HPDE6-E6E7 (cell line): Measurements from ENCODE around the gene FCF1.

ENCODE experiments used
- DNase-seq: peaks from one replicate; pipeline ENCODE4 v3.0.0; 2011; ENCODE audit warnings: missing footprints; ENCODE audit errors: extremely low spot score

The FCF1 gene

GRCh38 chr14:74712499-74713394 lies at the start of gene FCF1, which contains the start of gene AREL1:
FCF1 (plus strand) TSS chr14:74713144; CDS start chr14:74713198, 54 bp downstream.
AREL1 (minus strand) TSS chr14:74713080; CDS start chr14:74685615, 27,465 bp downstream.
- peak; percentile 83 for DNase-seq

- DNase-seq, result no peak
Measured at GRCh38 chr14:74663884-74664283, 49.1 kb upstream of the FCF1 start.

- DNase-seq, result no peak
Measured at GRCh38 chr14:74664717-74665116, 48.2 kb upstream of the FCF1 start.

- DNase-seq, result no peak
Measured at GRCh38 chr14:74667758-74668157, 45.2 kb upstream of the FCF1 start.

- DNase-seq, result no peak
Measured at GRCh38 chr14:74669256-74669655, 43.7 kb upstream of the FCF1 start.

- DNase-seq, result no peak
Measured at GRCh38 chr14:74669846-74670245, 43.1 kb upstream of the FCF1 start.

- DNase-seq, result no peak
Measured at GRCh38 chr14:74670726-74671411, 42.1 kb upstream of the FCF1 start.

GRCh38 chr14:74671789-74672188 lies 41.2 kb upstream of the FCF1 start:
- peak; percentile 49 for DNase-seq

GRCh38 chr14:74673768-74674167 lies 39.2 kb upstream of the FCF1 start:
- DNase-seq, result no peak

GRCh38 chr14:74675219-74675618 lies 37.7 kb upstream of the FCF1 start:
- DNase-seq, result no peak

- DNase-seq, result no peak
Measured at GRCh38 chr14:74682169-74682952, 30.6 kb upstream of the FCF1 start.

GRCh38 chr14:74683406-74683805 lies 29.5 kb upstream of the FCF1 start:
- DNase-seq, result no peak

- DNase-seq, result no peak
Measured at GRCh38 chr14:74684434-74684833, 28.5 kb upstream of the FCF1 start.

GRCh38 chr14:74685056-74685455 lies 27.9 kb upstream of the FCF1 start:
- no peak for DNase-seq

GRCh38 chr14:74685921-74686678 lies 26.8 kb upstream of the FCF1 start:
- DNase-seq, result no peak

GRCh38 chr14:74691456-74691855 lies 21.5 kb upstream of the FCF1 start:
- no peak for DNase-seq

GRCh38 chr14:74693191-74693590 lies 19.8 kb upstream of the FCF1 start:
- DNase-seq, result no peak

GRCh38 chr14:74695406-74695805 lies 17.5 kb upstream of the FCF1 start:
- no peak for DNase-seq

GRCh38 chr14:74697011-74697410 lies 15.9 kb upstream of the FCF1 start:
- no peak for DNase-seq

GRCh38 chr14:74697543-74697942 lies 15.4 kb upstream of the FCF1 start:
- DNase-seq, result no peak

GRCh38 chr14:74697976-74698375 lies 15.0 kb upstream of the FCF1 start:
- no peak for DNase-seq
